Measurements from ENCODE around the gene PSTPIP2. TPM values are rescaled to one million over a fixed set of nuclear protein-coding genes. Genes with fewer than 3 reads are reported as not detected.

Gene PSTPIP2
- total and polyA plus RNA-seq, 2 experiments from 2014 or later: 1.4 to 2.6 TPM

GRCh38 chr18:45978084-45978483 lies 94.0 kb downstream of the PSTPIP2 start:
- H3K27me3 ChIP-seq (ENCODE audit: insufficient read depth): no peaks in the 10 kb centered on the region
- no peak overlapping the region for H3K27ac ChIP-seq (ENCODE audit: low read depth)
- Mint-ChIP-seq H3K27me3 (ENCODE audit: insufficient read depth, low read depth, poor library complexity) (peaks cover 5% of the 10 kb centered on the region), H3K4me3 (no peak overlapping the region), H3K4me1 (peaks cover 13% of the 10 kb centered on the region; the same call in 2 of the 3 replicates), H3K27ac (peak overlapping the region; percentile 36; the same call in 1 of the 2 replicates), H3K9me3 (no peaks in the 10 kb centered on the region), H3K36me3 (ENCODE audit: low read depth) (no peaks in the 10 kb centered on the region)
- no peak overlapping the region for H3K4me2 ChIP-seq
- no peaks in the 10 kb centered on the region for H3K79me2 ChIP-seq (replicated peaks; ENCODE audit: insufficient read depth)
- H4K20me1 ChIP-seq (replicated peaks; ENCODE audit: insufficient read depth): no peaks in the 10 kb centered on the region
- DNase-seq (ENCODE audit: low spot score) (peak; percentile 53), ATAC-seq (peak; percentile 75)
- no peaks in the 10 kb centered on the region for H3K4me1 ChIP-seq (ENCODE audit: insufficient read depth)
- no peak overlapping the region; the same call in 1 of the 2 replicates for H2AFZ ChIP-seq
- H3K4me3 ChIP-seq: no peak overlapping the region
- H3F3A ChIP-seq (replicated peaks; ENCODE audit: low read depth): no peaks in the 10 kb centered on the region
- TF ChIP-seq ZNF462 (CRISPR knock-in tag; IDR thresholded peaks at IDR 0.05) (peak; percentile 39; the same call in 1 of the 2 replicates), JUNB (IDR thresholded peaks at IDR 0.05; ENCODE audit: unreplicated experiment) (no peak)
- no peaks in the 10 kb centered on the region for H3K36me3 ChIP-seq (ENCODE audit: insufficient read depth)
- no peaks in the 10 kb centered on the region for H3K9me2 ChIP-seq (ENCODE audit: insufficient read depth)

- Histone ChIP-seq H3F3A (replicated peaks; ENCODE audit: low read depth) (no peaks in the 10 kb centered on the region), H3K27ac (ENCODE audit: low read depth) (no peak overlapping the region), H4K20me1 (replicated peaks; ENCODE audit: insufficient read depth) (no peaks in the 10 kb centered on the region), H3K79me2 (replicated peaks; ENCODE audit: insufficient read depth) (no peaks in the 10 kb centered on the region), H2AFZ (no peak overlapping the region), H3K4me2 (no peak overlapping the region), H3K4me3 (no peak overlapping the region), H3K36me3 (ENCODE audit: insufficient read depth) (no peaks in the 10 kb centered on the region), H3K27me3 (ENCODE audit: insufficient read depth) (no peaks in the 10 kb centered on the region), H3K4me1 (ENCODE audit: insufficient read depth) (no peaks in the 10 kb centered on the region), H3K9me2 (ENCODE audit: insufficient read depth) (no peaks in the 10 kb centered on the region)
- Mint-ChIP-seq H3K4me3 (no peak overlapping the region), H3K9me3 (no peaks in the 10 kb centered on the region), H3K36me3 (ENCODE audit: low read depth) (no peaks in the 10 kb centered on the region), H3K27me3 (ENCODE audit: insufficient read depth, low read depth, poor library complexity) (peaks cover 5% of the 10 kb centered on the region), H3K4me1 (peaks cover 13% of the 10 kb centered on the region; the same call in 2 of the 3 replicates), H3K27ac (no peak overlapping the region)
- no peak for ATAC-seq
- DNase-seq (ENCODE audit: low spot score): no peak
- TF ChIP-seq CTCF (conservative IDR thresholded peaks at IDR 0.05; ENCODE audit: low read depth in 2 of 2) (no peak), ZNF462 (CRISPR knock-in tag; IDR thresholded peaks at IDR 0.05) (no peak)
Measured at GRCh38 chr18:45976974-45977373, 95.1 kb downstream of the PSTPIP2 start.
